GM12874 (cell line): ENCODE measurements around the gene CXCR1.

Experiments used
- TF ChIP-seq, protein P1 (sequence below): IDR thresholded peaks from 2 replicates; pipeline ENCODE4 v1.5.1; 2011; ENCODE audit warnings: low read depth, mild to moderate bottlenecking, control low read depth, low read length, moderate library complexity; ENCODE audit not compliant: insufficient read depth

CXCR1 gene

DNA sequence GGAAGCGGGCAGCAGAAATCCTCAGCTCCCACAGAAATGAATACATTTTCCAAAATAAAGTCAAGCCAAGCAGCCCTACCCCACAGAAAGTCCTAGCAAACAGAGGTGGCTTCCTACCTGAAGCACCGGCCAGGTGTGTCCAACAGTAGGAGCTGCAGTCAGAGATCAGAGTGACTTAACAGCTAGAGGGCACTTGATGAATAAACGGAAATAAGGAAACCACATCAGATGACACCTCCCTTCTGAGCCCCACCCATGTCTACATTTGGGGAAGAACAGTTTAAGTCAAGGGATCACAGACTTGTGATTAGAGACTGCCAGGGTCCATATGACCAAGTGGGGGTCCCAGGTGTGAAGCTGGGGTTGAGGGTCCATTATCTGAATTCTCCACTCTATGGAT is at the start of gene CXCR1:
TSS of gene CXCR1 (minus strand) at position 172 of the 400 bp plus-strand sequence. CDS start 1,751 bp downstream, outside the sequence.
- TF ChIP-seq, protein P1, sequence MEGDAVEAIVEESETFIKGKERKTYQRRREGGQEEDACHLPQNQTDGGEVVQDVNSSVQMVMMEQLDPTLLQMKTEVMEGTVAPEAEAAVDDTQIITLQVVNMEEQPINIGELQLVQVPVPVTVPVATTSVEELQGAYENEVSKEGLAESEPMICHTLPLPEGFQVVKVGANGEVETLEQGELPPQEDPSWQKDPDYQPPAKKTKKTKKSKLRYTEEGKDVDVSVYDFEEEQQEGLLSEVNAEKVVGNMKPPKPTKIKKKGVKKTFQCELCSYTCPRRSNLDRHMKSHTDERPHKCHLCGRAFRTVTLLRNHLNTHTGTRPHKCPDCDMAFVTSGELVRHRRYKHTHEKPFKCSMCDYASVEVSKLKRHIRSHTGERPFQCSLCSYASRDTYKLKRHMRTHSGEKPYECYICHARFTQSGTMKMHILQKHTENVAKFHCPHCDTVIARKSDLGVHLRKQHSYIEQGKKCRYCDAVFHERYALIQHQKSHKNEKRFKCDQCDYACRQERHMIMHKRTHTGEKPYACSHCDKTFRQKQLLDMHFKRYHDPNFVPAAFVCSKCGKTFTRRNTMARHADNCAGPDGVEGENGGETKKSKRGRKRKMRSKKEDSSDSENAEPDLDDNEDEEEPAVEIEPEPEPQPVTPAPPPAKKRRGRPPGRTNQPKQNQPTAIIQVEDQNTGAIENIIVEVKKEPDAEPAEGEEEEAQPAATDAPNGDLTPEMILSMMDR = no peak

DNA sequence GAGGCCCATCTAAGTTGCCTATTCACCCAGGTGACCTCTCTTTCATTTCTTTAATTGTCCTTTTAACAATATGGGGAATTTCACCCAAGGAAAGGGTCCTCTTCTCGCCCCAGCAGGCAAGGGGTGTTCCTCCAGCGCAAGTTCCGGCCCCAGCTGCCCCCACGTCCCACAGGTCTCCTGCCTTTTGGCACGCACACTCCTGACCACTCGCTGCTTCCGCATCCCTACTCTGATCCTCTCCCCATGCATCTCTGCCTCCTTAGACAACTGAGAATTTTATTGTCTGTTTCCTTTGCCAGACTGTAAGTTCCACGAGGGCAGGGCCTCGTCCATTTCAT is 49.5 kb upstream of the CXCR1 start:
- TF ChIP-seq, protein P1 = no peak

DNA sequence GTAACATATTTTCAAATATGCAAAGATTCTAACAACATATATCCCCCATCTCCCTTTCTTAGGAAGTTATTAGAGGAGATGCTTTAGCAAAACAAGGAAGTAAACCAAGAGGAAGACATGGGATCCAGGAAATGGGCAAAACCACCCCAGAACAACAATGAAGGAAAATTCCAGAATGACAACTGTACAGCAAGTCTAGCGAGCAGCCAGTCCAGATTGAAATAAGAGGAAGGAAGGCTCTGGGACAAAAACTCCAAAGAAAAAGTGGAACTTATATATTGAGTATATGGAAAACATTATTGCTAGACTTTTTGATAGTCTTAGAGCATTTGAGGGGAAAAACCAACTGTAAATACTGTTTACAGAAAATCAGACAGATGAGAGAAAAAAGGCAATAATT is 47.4 kb upstream of the CXCR1 start:
- TF ChIP-seq, protein P1 = no peak

DNA sequence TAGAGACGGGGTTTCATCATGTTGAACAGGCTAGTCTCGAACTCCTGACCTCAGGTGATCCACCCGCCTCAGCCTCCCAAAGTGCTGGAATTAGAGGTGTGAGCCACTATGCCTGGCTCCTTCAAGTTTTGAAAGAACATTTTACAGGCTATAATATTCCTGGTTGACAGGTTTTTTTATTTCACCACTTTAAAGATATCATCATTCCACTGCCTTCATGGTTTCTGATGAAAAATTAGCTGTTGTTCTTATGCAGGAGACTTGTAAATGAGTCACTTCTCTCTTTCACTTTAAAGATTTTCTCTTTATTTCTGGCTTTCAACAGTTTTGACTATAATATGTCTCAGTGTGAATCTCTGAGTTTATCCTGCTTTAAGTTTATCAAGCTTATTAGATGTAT is 42.3 kb upstream of the CXCR1 start:
- TF ChIP-seq, protein P1 = no peak

DNA sequence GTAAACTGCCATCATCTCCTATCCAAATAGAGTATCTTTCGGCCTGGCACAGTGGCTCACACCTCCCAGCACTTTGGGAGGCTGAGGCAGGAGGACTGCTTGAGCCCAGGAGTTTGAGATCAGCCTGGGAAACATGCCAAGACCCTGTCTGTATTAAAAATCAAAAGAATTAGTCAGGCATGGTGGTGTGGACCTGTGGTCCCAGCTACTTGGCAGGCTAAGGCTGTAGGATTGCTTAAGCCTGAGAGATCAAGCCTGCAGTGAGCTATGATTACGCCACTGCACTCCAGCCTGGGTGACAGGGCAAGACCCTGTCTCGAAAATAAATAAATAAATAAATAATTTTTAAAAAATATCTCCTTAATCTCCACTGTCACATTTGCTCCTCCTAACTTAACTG is 35.5 kb upstream of the CXCR1 start:
- TF ChIP-seq, protein P1 = no peak

DNA sequence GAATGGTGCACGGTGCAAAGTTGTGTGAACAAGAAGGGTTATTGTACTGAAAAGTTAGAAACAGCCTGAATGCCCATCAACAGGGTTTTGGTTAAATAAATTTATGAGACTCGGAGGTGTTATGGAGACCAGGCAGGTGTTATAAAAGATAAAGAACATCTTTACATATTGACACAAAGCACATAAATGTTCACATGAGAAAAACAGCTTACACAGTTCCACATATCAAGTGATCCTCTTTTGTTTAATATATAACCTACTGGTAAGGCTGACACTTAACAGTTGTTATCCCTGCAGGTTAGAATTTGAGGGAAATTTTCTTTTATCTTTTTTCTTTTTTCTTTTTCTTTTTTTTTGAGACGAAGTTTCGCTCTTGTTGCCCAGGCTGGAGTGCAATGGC is 30.2 kb upstream of the CXCR1 start:
- TF ChIP-seq, protein P1 = no peak

DNA sequence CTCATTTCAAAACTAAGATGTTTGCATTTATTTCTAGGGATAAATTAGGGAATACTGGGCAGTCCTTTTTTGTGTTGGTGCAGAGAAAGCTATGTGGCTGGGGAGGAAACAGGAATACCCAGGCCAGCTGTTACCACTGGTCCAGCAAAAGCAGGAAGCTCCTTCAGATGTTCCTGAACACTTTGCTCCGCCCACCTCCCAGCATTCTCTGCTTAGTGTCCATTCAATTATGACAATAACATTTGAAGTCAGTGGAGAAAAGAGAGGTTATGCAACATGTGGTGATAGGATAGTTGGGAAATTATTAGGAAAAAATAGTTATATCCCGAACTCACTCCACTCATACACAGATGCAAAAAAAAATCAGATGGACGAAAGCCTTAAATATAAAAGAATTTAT is 28.1 kb upstream of the CXCR1 start:
- TF ChIP-seq, protein P1 = no peak

DNA sequence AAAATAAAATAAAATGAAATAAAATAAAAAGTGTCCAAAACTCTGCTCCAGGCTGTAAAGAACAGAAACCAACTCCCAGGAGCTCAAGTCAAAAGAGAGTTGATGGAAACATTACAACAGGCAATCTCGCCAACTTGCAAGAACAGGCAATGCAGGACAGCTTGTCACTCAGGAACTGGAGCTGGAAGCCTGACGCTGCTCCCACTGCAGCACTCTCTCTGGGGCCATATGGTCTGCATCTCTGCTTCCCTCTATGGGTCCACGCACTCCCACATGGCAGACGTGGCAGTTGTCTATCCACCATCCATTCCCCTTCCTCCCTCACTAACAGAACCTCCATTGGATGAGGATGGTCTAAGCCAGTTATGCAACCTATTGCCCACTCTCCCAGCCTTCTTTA is 26.9 kb upstream of the CXCR1 start:
- TF ChIP-seq, protein P1 = no peak
